HEK293 (cell line): ENCODE results near the gene VILL.

Experiments
- CTCF ChIA-PET: fragments of 350-600 bp; formaldehyde crosslinking; extraction: SDS; loops from one replicate; lab custom pipeline; 2021; ENCODE audit warnings: antibody characterized with exemption; lab: Yijun Ruan, JAX
- POLR2A ChIA-PET: fragments of 300-600 bp; formaldehyde crosslinking; extraction: SDS; loops from one replicate; lab custom pipeline; 2020; ENCODE audit warnings: antibody characterized with exemption, inconsistent platforms; lab: Yijun Ruan, JAX
- H3K27ac ChIP-seq: fragments of 200-500 bp; sonication (Bioruptor generic); 2 replicates; pipeline ENCODE4 v1.5.1; 2014; ENCODE audit warnings: low read depth, low read length, control low read depth, inconsistent platforms; ENCODE audit errors: extremely low read depth
- H3K36me3 ChIP-seq, 2 experiments: fragments of 200-500 bp in 1 of 2; sonication (Bioruptor generic) in 1 of 2; 1 replicate in 1 of 2; 2 replicates in 1 of 2; pipeline ENCODE4 v1.5.1; 2014 to 2017; ENCODE audit warnings: inconsistent platforms in 2 of 2, low read length in 2 of 2; ENCODE audit not compliant: control insufficient read depth in 2 of 2, insufficient read depth in 1 of 2
- H3K4me1 ChIP-seq: fragments of 200-500 bp; sonication (Bioruptor generic); 2 replicates; pipeline ENCODE4 v1.5.1; 2014; ENCODE audit warnings: mild to moderate bottlenecking, low read length, inconsistent platforms; ENCODE audit not compliant: control insufficient read depth, insufficient read depth
- H3K4me3 ChIP-seq: 2 replicates; pipeline ENCODE4 v1.5.1; 2011; ENCODE audit warnings: low read depth, mild to moderate bottlenecking, control low read depth, low read length, moderate library complexity
- H3K9me3 ChIP-seq: fragments of 200-500 bp; sonication (Bioruptor generic); 2 replicates; pipeline ENCODE4 v1.5.1; 2014; ENCODE audit warnings: low read depth, low read length, inconsistent platforms; ENCODE audit not compliant: control insufficient read depth, insufficient read depth
- CTCF ChIP-seq: fragments of 450-650 bp; formaldehyde crosslinking; IDR thresholded peaks from 2 replicates; pipeline ENCODE4 v1.5.1; 2016; ENCODE audit warnings: missing biosample characterization, missing genetic modification characterization
- EGR2 ChIP-seq: fragments of 450-650 bp; formaldehyde crosslinking; IDR thresholded peaks from 2 replicates; pipeline ENCODE4 v1.5.1; 2016; ENCODE audit warnings: low read depth, missing biosample characterization, missing genetic modification characterization
- HOXD13 ChIP-seq: sonication (generic); formaldehyde crosslinking; IDR thresholded peaks from 2 replicates; pipeline ENCODE4 v1.8.0; 2022; ENCODE audit warnings: missing genetic modification reagents, borderline replicate concordance
- MEIS1 ChIP-seq: sonication (generic); formaldehyde crosslinking; IDR thresholded peaks from 2 replicates; pipeline ENCODE4 v1.8.1; 2022; ENCODE audit warnings: missing genetic modification reagents, mild to moderate bottlenecking, borderline replicate concordance
- ZBTB8A ChIP-seq: fragments of 450-650 bp; formaldehyde crosslinking; IDR thresholded peaks from 2 replicates; pipeline ENCODE4 v1.5.1; 2016; ENCODE audit warnings: missing biosample characterization, missing genetic modification characterization
- ZNF274 ChIP-seq, 2 experiments: fragments of 200-500 bp in 1 of 2; fragments of 450-650 bp in 1 of 2; sonication (Bioruptor generic) in 1 of 2; formaldehyde crosslinking in 1 of 2; IDR thresholded peaks; 2 replicates each; pipeline versions ENCODE4 v1.5.1 to v1.6.1; 2014 to 2016; ENCODE audit warnings: borderline replicate concordance in 1 of 2, inconsistent platforms in 1 of 2, low read length in 1 of 2, missing biosample characterization in 1 of 2, missing genetic modification characterization in 1 of 2
- ZNF292 ChIP-seq: fragments of 450-650 bp; formaldehyde crosslinking; IDR thresholded peaks from 2 replicates; pipeline ENCODE4 v1.5.1; 2016; ENCODE audit warnings: low read depth, missing biosample characterization, missing genetic modification characterization, borderline replicate concordance
- ZNF341 ChIP-seq: fragments of 450-650 bp; formaldehyde crosslinking; IDR thresholded peaks from 2 replicates; pipeline ENCODE4; 2016; ENCODE audit warnings: low read depth, missing biosample characterization, missing genetic modification characterization
- ZNF366 ChIP-seq: fragments of 450-650 bp; formaldehyde crosslinking; conservative IDR thresholded peaks from 2 replicates; pipeline ENCODE4 v1.5.1; 2016; ENCODE audit warnings: missing biosample characterization, missing genetic modification characterization
- ZNF571 ChIP-seq: fragments of 450-650 bp; formaldehyde crosslinking; IDR thresholded peaks from 2 replicates; pipeline ENCODE4 v1.5.0; 2017; ENCODE audit warnings: missing biosample characterization, missing genetic modification characterization
- ZNF654 ChIP-seq: fragments of 450-650 bp; formaldehyde crosslinking; IDR thresholded peaks from 2 replicates; pipeline ENCODE4 v1.5.1; 2016; ENCODE audit warnings: low read depth, missing biosample characterization, missing genetic modification characterization
- ZSCAN4 ChIP-seq: fragments of 450-650 bp; formaldehyde crosslinking; IDR thresholded peaks from 2 replicates; pipeline ENCODE4 v1.5.1; 2017; ENCODE audit warnings: missing biosample characterization, missing genetic modification characterization
- ZSCAN5A ChIP-seq: fragments of 450-650 bp; formaldehyde crosslinking; IDR thresholded peaks from 2 replicates; pipeline ENCODE4 v1.5.1; 2016; ENCODE audit warnings: missing biosample characterization, missing genetic modification characterization

VILL gene

GRCh38 chr3:37994639-37994972 is 4.0 kb downstream of the VILL start (continued):
- no peak for TF ChIP-seq ZSCAN5A (tag by site-specific recombination)

- POLR2A ChIA-PET: interaction anchor here (1.0 kb wide), 1 partner anchor 21 kb away, joined by 3 read pairs; no protein-coding TSS in a partner anchor
- H3K4me1 ChIP-seq: no peaks in the 10 kb centered on the region
Measured at GRCh38 chr3:37995652-37996641, 5.4 kb downstream of the VILL start.

GRCh38 chr3:37996785-37997301 is 6.3 kb downstream of the VILL start:
- H3K36me3 ChIP-seq: peaks cover 0 to 9% of the 10 kb centered on the region in 2 experiments; a peak in 1 of 3 replicates
- H3K27ac ChIP-seq: no peak overlapping the region
- POLR2A ChIA-PET: interaction anchor here (1.0 kb wide), 1 partner anchor 22 kb away, joined by 3 read pairs; no protein-coding TSS in a partner anchor
- CTCF ChIA-PET: interaction anchor here (0.5 to 1.7 kb wide), 24 partner anchors 11 to 501 kb away, joined by 3 to 16 read pairs (median 4); no protein-coding TSS in a partner anchor
- H3K4me1 ChIP-seq: no peaks in the 10 kb centered on the region
- TF ChIP-seq CTCF (tag by site-specific recombination): peak; percentile 65; the same call in 1 of the 2 replicates
- TF ChIP-seq ZNF654 (tag by site-specific recombination): peak; percentile 29; the same call in 1 of the 2 replicates
- peak; percentile 65 for TF ChIP-seq ZNF341 (tag by site-specific recombination)
- TF ChIP-seq EGR2 (tag by site-specific recombination): no peak
- H3K9me3 ChIP-seq: no peaks in the 10 kb centered on the region
- no peak overlapping the region for H3K4me3 ChIP-seq

More at GRCh38 chr3:37995652-37996641, 5.4 kb downstream of the VILL start:
- no peak for TF ChIP-seq MEIS1 (CRISPR knock-in tag)
- TF ChIP-seq ZBTB8A (tag by site-specific recombination): no peak
- TF ChIP-seq ZNF292 (tag by site-specific recombination): no peak
- TF ChIP-seq ZNF571 (tag by site-specific recombination): no peak
- no peak for TF ChIP-seq ZNF366
- no peak for TF ChIP-seq ZNF274 (IDR thresholded peaks at IDR 0.05; ENCODE audit: low read length)
- TF ChIP-seq ZNF274 (tag by site-specific recombination; IDR thresholded peaks at IDR 0.05; ENCODE audit: borderline replicate concordance): no peak
- no peak for TF ChIP-seq ZSCAN4
- TF ChIP-seq EGR2 (tag by site-specific recombination): no peak
- TF ChIP-seq HOXD13 (CRISPR knock-in tag): no peak
- Histone ChIP-seq H3K27ac (no peak overlapping the region), H3K4me3 (no peak overlapping the region), H3K9me3 (no peaks in the 10 kb centered on the region), H3K36me3 (peaks cover 0 to 6% of the 10 kb centered on the region in 2 experiments; a peak in 1 of 3 replicates)
- CTCF ChIA-PET: interaction anchor here (0.5 to 1.7 kb wide), 19 partner anchors 10 to 502 kb away, joined by 3 to 16 read pairs (median 4); no protein-coding TSS in a partner anchor
